Stimulated activated CD8-positive, alpha-beta memory T cell treated with anti-CD3 and anti-CD28 coated beads, Interleukin-12 subunit alpha, Interleukin-12 subunit beta, amount 100 ng/mL, for 1 hour (primary cell): Measurements from ENCODE around the gene STX16.

Experiments
- DNase-seq: peaks from one replicate; pipeline ENCODE4 v3.0.0-alpha.2; 2020; ENCODE audit warnings: low read depth

The STX16 gene

GRCh38 chr20:58697201-58697866 lies 46.3 kb downstream of the STX16 start:
- DNase-seq, result no peak

- DNase-seq, result no peak
Observed at GRCh38 chr20:58697867-58698703, 47.0 kb downstream of the STX16 start.

- no peak for DNase-seq
Observed at GRCh38 chr20:58698741-58699622, 47.9 kb downstream of the STX16 start.

- DNase-seq, result no peak
Observed at GRCh38 chr20:58699623-58700107, 48.6 kb downstream of the STX16 start.

- no peak for DNase-seq
Observed at GRCh38 chr20:58700121-58700821, 49.2 kb downstream of the STX16 start.

- DNase-seq, result no peak
Observed at GRCh38 chr20:58700823-58701222, 49.7 kb downstream of the STX16 start.

GRCh38 chr20:58701431-58702160 lies 50.5 kb downstream of the STX16 start:
- DNase-seq, result no peak

- DNase-seq, result no peak
Observed at GRCh38 chr20:58702161-58702510, 51.1 kb downstream of the STX16 start.

- no peak for DNase-seq
Observed at GRCh38 chr20:58702859-58703648, 52.0 kb downstream of the STX16 start.

GRCh38 chr20:58703765-58704371 lies 52.8 kb downstream of the STX16 start:
- DNase-seq, result no peak

GRCh38 chr20:58705208-58705926 lies 54.3 kb downstream of the STX16 start:
- DNase-seq, result no peak

- no peak for DNase-seq
Observed at GRCh38 chr20:58706150-58706892, 55.2 kb downstream of the STX16 start.

GRCh38 chr20:58706975-58707681 lies 56.0 kb downstream of the STX16 start:
- no peak for DNase-seq

GRCh38 chr20:58707770-58708169 lies 56.7 kb downstream of the STX16 start:
- DNase-seq, result no peak

GRCh38 chr20:58708246-58708931 lies 57.3 kb downstream of the STX16 start:
- no peak for DNase-seq

- no peak for DNase-seq
Observed at GRCh38 chr20:58709013-58709702, 58.1 kb downstream of the STX16 start.

GRCh38 chr20:58709703-58710039 lies 58.6 kb downstream of the STX16 start:
- DNase-seq, result no peak
